SU-DHL-6 (cell line): ENCODE results near the gene FAM43B.
A peak's percentile ranks its signal among the peaks of the same experiment; 100 is the strongest.

Experiments used
- H2AFZ ChIP-seq: fragments of 200-600 bp; sonication (generic); 2 replicates; pipeline ENCODE4 v1.6.1; 2014; ENCODE audit warnings: low read depth, mild to moderate bottlenecking, moderate library complexity, mixed read lengths, antibody characterized with exemption, low read length; ENCODE audit not compliant: severe bottlenecking
- H3F3A ChIP-seq: fragments of 200-600 bp; shearing (Covaris generic); 2 replicates; pipeline ENCODE4 v1.6.0; 2016; ENCODE audit warnings: antibody characterized with exemption, mild to moderate bottlenecking; ENCODE audit not compliant: insufficient read depth
- H3K27ac ChIP-seq: fragments of 200-600 bp; sonication (generic); 2 replicates; pipeline ENCODE4 v1.5.1; 2016; ENCODE audit warnings: low read depth, mild to moderate bottlenecking, low read length, moderate library complexity, mixed read lengths
- H3K27me3 ChIP-seq: fragments of 200-600 bp; sonication (generic), shearing (Covaris generic); 2 replicates; pipeline ENCODE4 v1.6.0; 2014; ENCODE audit warnings: mild to moderate bottlenecking, low read length
- H3K36me3 ChIP-seq: fragments of 200-600 bp; sonication (generic); 2 replicates; pipeline ENCODE4 v1.6.1; 2014; ENCODE audit warnings: mild to moderate bottlenecking, low read length, mixed read lengths
- H3K4me2 ChIP-seq: fragments of 300-600, 200-600 bp; shearing (Covaris generic), sonication (generic); 2 replicates; pipeline ENCODE4 v1.6.0; 2014; ENCODE audit warnings: low read length, low read depth, mild to moderate bottlenecking; ENCODE audit not compliant: poor library complexity, severe bottlenecking
- H3K4me3 ChIP-seq: fragments of 200-600 bp; sonication (generic); 2 replicates; pipeline ENCODE4 v1.5.1; 2014; ENCODE audit warnings: antibody characterized with exemption, low read length, mild to moderate bottlenecking, mixed read lengths; ENCODE audit not compliant: insufficient read depth, poor library complexity, severe bottlenecking
- H3K79me2 ChIP-seq: fragments of 200-600 bp; sonication (generic); 2 replicates; pipeline ENCODE4 v1.6.1; 2014; ENCODE audit warnings: mild to moderate bottlenecking, low read length, moderate library complexity; ENCODE audit not compliant: insufficient read depth
- H3K9ac ChIP-seq: fragments of 200-600 bp; sonication (generic); 2 replicates; pipeline ENCODE4 v1.7.0; 2014; ENCODE audit warnings: mild to moderate bottlenecking, low read length
- H3K9me2 ChIP-seq: fragments of 200-600 bp; sonication (generic); replicated peaks from 2 replicates; pipeline ENCODE4 v1.6.1; 2014; ENCODE audit warnings: low read length; ENCODE audit not compliant: insufficient read depth
- H3K9me3 ChIP-seq: fragments of 200-600 bp; sonication (generic); 2 replicates; pipeline ENCODE4 v1.6.1; 2014; ENCODE audit warnings: low read length, mixed read lengths; ENCODE audit not compliant: insufficient read depth
- H4K20me1 ChIP-seq: fragments of 200-600 bp; sonication (generic); 2 replicates; pipeline ENCODE4 v1.6.1; 2014; ENCODE audit warnings: low read depth, mild to moderate bottlenecking, antibody characterized with exemption, low read length, moderate library complexity, mixed read lengths
- EZH2phosphoT487 ChIP-seq: fragments of 200-600 bp; sonication (generic), shearing (Covaris generic); conservative IDR thresholded peaks from 2 replicates; pipeline ENCODE4 v1.6.1; 2018; ENCODE audit warnings: mild to moderate bottlenecking, antibody characterized with exemption, low read length, moderate library complexity, mixed read lengths
- TF ChIP-seq, protein P1 (sequence below): fragments of 200-600 bp; sonication (generic); IDR thresholded peaks from one replicate; pipeline ENCODE4 v1.5.1; 2017; ENCODE audit warnings: antibody characterized with exemption, mild to moderate bottlenecking, low read length, moderate library complexity; ENCODE audit not compliant: insufficient read depth, poor library complexity, severe bottlenecking

The FAM43B gene

DNA sequence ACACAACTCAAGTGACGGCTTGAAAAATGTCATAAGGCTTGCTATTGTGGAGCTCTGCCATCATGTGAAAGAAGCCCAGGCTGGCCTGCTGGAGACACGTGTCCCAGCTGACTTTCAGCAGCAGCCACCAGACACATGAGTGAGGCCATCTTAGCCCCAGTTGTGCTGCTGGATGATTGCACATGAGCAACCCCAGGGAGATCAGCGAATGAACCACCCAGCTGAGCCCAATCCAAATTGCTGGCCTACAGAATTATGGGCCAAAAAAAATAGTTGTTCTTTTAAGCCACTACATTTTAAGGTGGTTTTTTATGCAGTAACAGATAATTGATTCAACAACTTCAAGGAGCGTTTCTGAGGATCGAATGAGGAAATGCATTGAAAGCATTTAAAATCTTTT lies 19.1 kb downstream of the FAM43B start:
- Histone ChIP-seq H4K20me1 (no peaks in the 10 kb centered on the region), H3K9me3 (no peaks in the 10 kb centered on the region), H3K27me3 (no peaks in the 10 kb centered on the region; the same call in 1 of the 2 replicates), H3K9ac (no peak overlapping the region), H3K4me2 (no peak overlapping the region), H3K9me2 (no peaks in the 10 kb centered on the region), H3K79me2 (no peaks in the 10 kb centered on the region), H3F3A (no peaks in the 10 kb centered on the region), H3K4me3 (no peak overlapping the region), H3K27ac (no peak overlapping the region), H2AFZ (no peak overlapping the region), H3K36me3 (no peaks in the 10 kb centered on the region)
- TF ChIP-seq, protein P1, sequence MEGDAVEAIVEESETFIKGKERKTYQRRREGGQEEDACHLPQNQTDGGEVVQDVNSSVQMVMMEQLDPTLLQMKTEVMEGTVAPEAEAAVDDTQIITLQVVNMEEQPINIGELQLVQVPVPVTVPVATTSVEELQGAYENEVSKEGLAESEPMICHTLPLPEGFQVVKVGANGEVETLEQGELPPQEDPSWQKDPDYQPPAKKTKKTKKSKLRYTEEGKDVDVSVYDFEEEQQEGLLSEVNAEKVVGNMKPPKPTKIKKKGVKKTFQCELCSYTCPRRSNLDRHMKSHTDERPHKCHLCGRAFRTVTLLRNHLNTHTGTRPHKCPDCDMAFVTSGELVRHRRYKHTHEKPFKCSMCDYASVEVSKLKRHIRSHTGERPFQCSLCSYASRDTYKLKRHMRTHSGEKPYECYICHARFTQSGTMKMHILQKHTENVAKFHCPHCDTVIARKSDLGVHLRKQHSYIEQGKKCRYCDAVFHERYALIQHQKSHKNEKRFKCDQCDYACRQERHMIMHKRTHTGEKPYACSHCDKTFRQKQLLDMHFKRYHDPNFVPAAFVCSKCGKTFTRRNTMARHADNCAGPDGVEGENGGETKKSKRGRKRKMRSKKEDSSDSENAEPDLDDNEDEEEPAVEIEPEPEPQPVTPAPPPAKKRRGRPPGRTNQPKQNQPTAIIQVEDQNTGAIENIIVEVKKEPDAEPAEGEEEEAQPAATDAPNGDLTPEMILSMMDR: no peak
- TF ChIP-seq EZH2phosphoT487: no peak

DNA sequence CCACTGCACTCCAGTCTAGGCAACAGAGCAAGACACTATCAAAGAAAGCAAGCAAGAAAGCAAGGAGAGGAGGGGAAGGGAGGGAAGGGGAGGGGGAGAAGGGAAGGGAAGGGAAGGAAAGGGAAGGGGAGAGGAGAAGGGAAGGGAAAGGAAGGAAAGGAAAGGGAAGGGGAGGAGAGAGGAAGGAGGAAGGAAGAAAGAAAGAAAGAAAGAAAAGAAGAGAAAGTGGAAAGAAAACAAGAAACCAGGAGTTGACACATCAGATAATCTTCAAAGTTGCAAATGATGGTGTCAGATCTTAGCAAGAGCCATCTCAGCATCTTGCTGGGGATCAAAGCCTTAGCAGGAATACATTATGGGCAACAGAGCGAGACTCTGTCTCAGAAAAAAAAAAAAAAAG lies 21.6 kb downstream of the FAM43B start:
- Histone ChIP-seq H3K27me3 (no peaks in the 10 kb centered on the region; the same call in 1 of the 2 replicates), H3K9me2 (no peaks in the 10 kb centered on the region), H4K20me1 (no peaks in the 10 kb centered on the region), H3K4me3 (no peak overlapping the region), H3K36me3 (no peaks in the 10 kb centered on the region), H3K9me3 (no peaks in the 10 kb centered on the region), H3K4me2 (no peak overlapping the region), H3F3A (no peaks in the 10 kb centered on the region), H3K9ac (no peak overlapping the region), H3K27ac (no peak overlapping the region), H2AFZ (no peak overlapping the region), H3K79me2 (no peaks in the 10 kb centered on the region)
- TF ChIP-seq EZH2phosphoT487: no peak
- TF ChIP-seq, protein P1: no peak

DNA sequence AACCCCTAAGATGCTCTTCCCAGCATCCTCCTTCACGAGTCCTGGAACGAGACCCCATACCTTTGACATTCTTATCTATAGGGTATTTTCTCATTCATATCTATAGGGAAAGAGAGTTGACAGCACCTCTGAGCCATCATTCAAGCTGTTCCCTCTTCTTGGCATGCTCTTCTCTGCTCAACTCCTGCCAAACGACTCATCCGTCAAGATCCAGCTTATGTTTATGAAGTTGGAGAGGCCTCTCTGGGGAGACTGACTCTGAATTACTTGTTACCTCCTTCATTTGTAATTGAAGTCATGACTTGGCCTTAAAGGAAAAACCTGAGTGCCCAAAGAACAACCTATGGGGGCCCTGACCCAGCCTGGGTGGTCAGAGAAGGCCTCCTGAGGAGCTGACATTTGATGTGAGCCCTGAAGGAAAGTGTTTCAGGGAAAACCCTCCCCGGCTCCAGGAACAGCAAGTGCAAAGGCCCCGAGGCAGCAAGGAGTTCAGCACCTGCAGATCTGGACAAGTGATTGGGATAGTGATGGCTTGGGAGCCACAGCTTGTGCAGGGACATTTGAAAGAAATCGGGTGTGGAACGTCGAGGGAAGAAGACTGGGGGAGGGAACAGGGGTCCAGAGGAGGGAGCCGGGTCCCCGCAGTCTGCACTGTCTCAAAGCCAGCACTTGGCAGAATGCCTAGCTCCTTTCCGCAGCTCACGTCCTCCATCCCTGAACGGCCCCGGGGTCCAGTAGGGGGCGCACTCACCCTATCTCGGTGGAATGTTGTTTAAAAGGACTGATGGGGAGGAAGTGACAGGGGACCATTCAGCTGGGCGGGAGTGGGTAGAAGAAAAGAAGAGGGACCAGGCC lies 22.5 kb downstream of the FAM43B start:
- Histone ChIP-seq H3K9ac (no peak overlapping the region), H4K20me1 (no peaks in the 10 kb centered on the region), H3K36me3 (no peaks in the 10 kb centered on the region), H3K27ac (no peak overlapping the region), H3K27me3 (no peaks in the 10 kb centered on the region; the same call in 1 of the 2 replicates), H3K9me3 (no peaks in the 10 kb centered on the region), H3K79me2 (no peaks in the 10 kb centered on the region), H3K9me2 (no peaks in the 10 kb centered on the region), H2AFZ (no peak overlapping the region), H3K4me2 (no peak overlapping the region), H3F3A (no peaks in the 10 kb centered on the region), H3K4me3 (no peak overlapping the region)
- TF ChIP-seq, protein P1: peak; percentile 66
- no peak for TF ChIP-seq EZH2phosphoT487
